Endothelial cell of umbilical vein (primary cell): ENCODE measurements around the gene PAPPA2. TPM values are rescaled to one million over a fixed set of nuclear protein-coding genes. Genes with fewer than 3 reads are reported as not detected.

Source experiments
- BruUV-seq: library from RNA; stranded (reverse); fragments of 400-500 nt; replicated peaks from 2 replicates; lab custom pipeline; 2021; lab: Mats Ljungman, UMichigan
- CTCF ChIA-PET: fragments of 300-600, 350-600 bp; sonication (Branson Sonifier 250); formaldehyde crosslinking; loops from one replicate; lab custom pipeline; 2021; ENCODE audit warnings: antibody characterized with exemption, inconsistent platforms; lab: Charles Lee
- POLR2A ChIA-PET: fragments of 300-600, 350-600 bp; sonication (Branson Sonifier 250); formaldehyde crosslinking; loops from one replicate; lab custom pipeline; 2021; ENCODE audit warnings: antibody characterized with exemption, inconsistent platforms; lab: Charles Lee
- DNase-seq: peaks from one replicate; pipeline ENCODE4 v3.0.0-alpha.2; 2011; ENCODE audit warnings: low read depth, low spot score
- FAIRE-seq: peaks from 2 replicates; lab custom pipeline; 2011; peaks lifted over from hg19 to GRCh38; lab: Jason Lieb, UNC
- H2AFZ ChIP-seq: 2 replicates; pipeline ENCODE4 v1.6.0; 2012; ENCODE audit warnings: low read depth, low read length, control low read depth, inconsistent platforms
- H3K27ac ChIP-seq: 2 replicates; pipeline ENCODE4 v1.5.1; 2011; ENCODE audit warnings: low read depth, mild to moderate bottlenecking, control low read depth, low read length, moderate library complexity; ENCODE audit not compliant: insufficient read depth
- H3K27me3 ChIP-seq, 2 experiments: 2 replicates each; pipeline versions ENCODE4 v1.6.0 to v1.6.1; 2011; ENCODE audit warnings: low read length in 2 of 2, mixed read lengths in 1 of 2; ENCODE audit not compliant: control insufficient read depth in 2 of 2, insufficient read depth in 2 of 2
- H3K36me3 ChIP-seq, 2 experiments: 2 replicates in 1 of 2; 3 replicates in 1 of 2; pipeline ENCODE4 v1.5.1; 2011; ENCODE audit warnings: low read length in 2 of 2, mild to moderate bottlenecking in 1 of 2, moderate library complexity in 1 of 2; ENCODE audit not compliant: control insufficient read depth in 2 of 2, insufficient read depth in 2 of 2; ENCODE audit errors: extremely low read depth in 1 of 2
- H3K4me1 ChIP-seq: 3 replicates; pipeline ENCODE4 v1.5.1; 2011; ENCODE audit warnings: mild to moderate bottlenecking, low read length; ENCODE audit not compliant: control insufficient read depth, insufficient read depth; ENCODE audit errors: extremely low read depth
- H3K4me2 ChIP-seq: 2 replicates; pipeline ENCODE4 v1.6.1; 2011; ENCODE audit warnings: low read length, control low read depth, mixed read lengths; ENCODE audit not compliant: insufficient read depth
- H3K4me3 ChIP-seq, 3 experiments: fragments of 200-600 bp in 1 of 3; sonication (generic), shearing (Covaris generic) in 1 of 3; replicated peaks in 1 of 3; 2 replicates each; pipeline ENCODE4 v1.5.1; 2011 to 2016; ENCODE audit warnings: control low read depth in 3 of 3, low read length in 3 of 3, mild to moderate bottlenecking in 2 of 3, inconsistent platforms in 1 of 3, low read depth in 1 of 3, moderate library complexity in 1 of 3; ENCODE audit not compliant: insufficient read depth in 1 of 3
- H3K79me2 ChIP-seq: 2 replicates; pipeline ENCODE4 v1.6.0; 2012; ENCODE audit warnings: low read length, inconsistent platforms; ENCODE audit not compliant: control insufficient read depth, insufficient read depth
- H3K9ac ChIP-seq: replicated peaks from 2 replicates; pipeline ENCODE3; 2011; ENCODE audit warnings: low read length, control low read depth; ENCODE audit not compliant: insufficient read depth; ENCODE audit errors: extremely low read depth
- H3K9me1 ChIP-seq: replicated peaks from 3 replicates; pipeline ENCODE4 v1.6.0; 2011; ENCODE audit warnings: mild to moderate bottlenecking, low read length; ENCODE audit not compliant: control insufficient read depth, insufficient read depth; ENCODE audit errors: extremely low read depth
- H3K9me3 ChIP-seq: replicated peaks from 2 replicates; pipeline ENCODE4 v1.5.1; 2012; ENCODE audit warnings: low read length, inconsistent platforms; ENCODE audit not compliant: control insufficient read depth, insufficient read depth
- H4K20me1 ChIP-seq: replicated peaks from 2 replicates; pipeline ENCODE3; 2011; ENCODE audit warnings: mild to moderate bottlenecking, low read length; ENCODE audit not compliant: control insufficient read depth, insufficient read depth; ENCODE audit errors: extremely low read depth
- EZH2 ChIP-seq: IDR thresholded peaks from 2 replicates; pipeline ENCODE4 v1.6.1; 2012; ENCODE audit warnings: borderline replicate concordance, low read depth, mild to moderate bottlenecking, moderate library complexity, low read length, inconsistent platforms; ENCODE audit not compliant: severe bottlenecking
- FOS ChIP-seq: IDR thresholded peaks from 2 replicates; pipeline ENCODE4 v1.6.1; 2011; ENCODE audit warnings: mild to moderate bottlenecking, low read length, moderate library complexity, borderline replicate concordance; ENCODE audit not compliant: insufficient read depth
- GATA2 ChIP-seq: IDR thresholded peaks from 2 replicates; pipeline ENCODE4 v1.7.0; 2011; ENCODE audit warnings: low read depth, mild to moderate bottlenecking, moderate library complexity, mixed read lengths, low read length; ENCODE audit not compliant: insufficient read length, insufficient read depth
- JUN ChIP-seq: IDR thresholded peaks from 2 replicates; pipeline ENCODE4 v1.6.1; 2011; ENCODE audit warnings: borderline replicate concordance, low read depth; ENCODE audit not compliant: insufficient read length, insufficient read depth
- MYC ChIP-seq: IDR thresholded peaks from one replicate; pipeline ENCODE4 v1.6.1; 2011; ENCODE audit warnings: mild to moderate bottlenecking, low read depth, low read length
- POLR2A ChIP-seq: IDR thresholded peaks from 2 replicates; pipeline ENCODE4 v1.6.1; 2012; ENCODE audit warnings: low read depth, mild to moderate bottlenecking, control low read depth, low read length
- POLR2AphosphoS5 ChIP-seq: IDR thresholded peaks from 2 replicates; pipeline ENCODE4 v1.6.1; 2012; ENCODE audit warnings: low read depth, mild to moderate bottlenecking, control low read depth, low read length, moderate library complexity; ENCODE audit not compliant: insufficient read depth
- dilution Hi-C: fragments of 300-500 bp; cut with MboI; formaldehyde crosslinking; loops from one replicate; pipeline ENCODE4 v1.15.0; 2019; ENCODE audit warnings: low sequenced_read_pairs; ENCODE audit not compliant: extremely low pct_ligation_motif_present
- intact Hi-C: fragments of 100-400 bp; cut with micrococcal nuclease; formaldehyde crosslinking; loops from one replicate; pipeline ENCODE4 v1.10.0; 2022
- polyA plus RNA-seq, 4 experiments: library from polyadenylated mRNA; depleted of rRNA in 3 of 4; stranded (reverse) in 3 of 4; unstranded in 1 of 4; fragments of >200 nt; gene quantifications; 2 replicates each; pipeline versions ENCODE4 v1.2.1 to v1.2.3, GENCODE V29; 2011 to 2012; ENCODE audit warnings: missing spikeins in 1 of 4
- total RNA-seq: library from RNA; stranded (reverse); gene quantifications from 2 replicates; pipeline ENCODE4 v1.2.3, GENCODE V29; 2021
- TF ChIP-seq, protein P1 (sequence below): IDR thresholded peaks from 2 replicates; pipeline ENCODE4 v1.6.1; 2011; ENCODE audit not compliant: insufficient read depth, insufficient read length
- TF ChIP-seq, protein P2 (sequence below), 2 donors: IDR thresholded peaks; 1 replicate in 1 of 2; 2 replicates in 1 of 2; pipeline ENCODE4 v1.5.1; 2011; ENCODE audit warnings: low read length in 2 of 2, mild to moderate bottlenecking in 2 of 2, moderate library complexity in 2 of 2, control low read depth in 1 of 2, inconsistent platforms in 1 of 2, low read depth in 1 of 2; ENCODE audit not compliant: insufficient read depth in 1 of 2; ENCODE audit errors: extremely low read depth in 1 of 2

PAPPA2 gene
- total and polyA plus RNA-seq, 2 donors (not counting 3 experiments of a cell fraction or from before 2014, with no cell fraction given), result not detected

DNA sequence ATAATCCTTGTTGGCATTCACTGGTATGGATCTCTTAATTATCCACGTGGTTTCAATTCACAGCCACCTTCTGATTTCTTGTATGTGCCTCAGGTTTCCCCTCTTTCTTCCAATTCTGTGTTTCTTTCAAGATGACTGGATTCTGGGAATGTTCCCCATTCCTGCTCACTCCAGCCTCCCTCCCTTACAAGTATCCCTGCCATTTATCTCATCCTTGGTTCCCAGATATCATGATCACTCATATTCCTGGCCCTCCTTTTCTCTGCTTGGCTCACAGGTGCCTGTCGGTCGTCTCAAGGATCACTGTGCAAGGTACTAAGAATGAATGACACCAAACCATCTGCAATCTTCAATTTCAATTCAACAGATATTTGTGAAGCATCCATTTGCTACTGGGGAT, 422.4 kb downstream of the PAPPA2 start:
- intact Hi-C loops (no loop called here), dilution Hi-C loops (no loop called here)
- CTCF ChIA-PET, result interaction anchor here (1.0 kb wide), 1 partner anchor 1734 kb away, joined by 3 read pairs; no protein-coding TSS in a partner anchor
- no peaks in the 10 kb centered on the region for H3K9me3 ChIP-seq
- no peak for DNase-seq
- POLR2A ChIA-PET, result no interaction called here
- no peak overlapping the region for H3K27ac ChIP-seq
- no peaks in the 10 kb centered on the region for H3K4me1 ChIP-seq
- no TSS peak for BruUV-seq
- no peaks in the 10 kb centered on the region for H4K20me1 ChIP-seq
- H3K27me3 ChIP-seq, result no peaks in the 10 kb centered on the region
- H2AFZ ChIP-seq, result no peak overlapping the region
- H3K9me1 ChIP-seq, result no peaks in the 10 kb centered on the region
- H3K36me3 ChIP-seq, result no peaks in the 10 kb centered on the region
- FAIRE-seq, result no peak
- H3K9ac ChIP-seq, result no peak overlapping the region
- no peaks in the 10 kb centered on the region for H3K79me2 ChIP-seq
- TF ChIP-seq, protein P1, sequence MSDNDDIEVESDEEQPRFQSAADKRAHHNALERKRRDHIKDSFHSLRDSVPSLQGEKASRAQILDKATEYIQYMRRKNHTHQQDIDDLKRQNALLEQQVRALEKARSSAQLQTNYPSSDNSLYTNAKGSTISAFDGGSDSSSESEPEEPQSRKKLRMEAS, result no peak
- no peak for TF ChIP-seq MYC
- TF ChIP-seq, protein P2, sequence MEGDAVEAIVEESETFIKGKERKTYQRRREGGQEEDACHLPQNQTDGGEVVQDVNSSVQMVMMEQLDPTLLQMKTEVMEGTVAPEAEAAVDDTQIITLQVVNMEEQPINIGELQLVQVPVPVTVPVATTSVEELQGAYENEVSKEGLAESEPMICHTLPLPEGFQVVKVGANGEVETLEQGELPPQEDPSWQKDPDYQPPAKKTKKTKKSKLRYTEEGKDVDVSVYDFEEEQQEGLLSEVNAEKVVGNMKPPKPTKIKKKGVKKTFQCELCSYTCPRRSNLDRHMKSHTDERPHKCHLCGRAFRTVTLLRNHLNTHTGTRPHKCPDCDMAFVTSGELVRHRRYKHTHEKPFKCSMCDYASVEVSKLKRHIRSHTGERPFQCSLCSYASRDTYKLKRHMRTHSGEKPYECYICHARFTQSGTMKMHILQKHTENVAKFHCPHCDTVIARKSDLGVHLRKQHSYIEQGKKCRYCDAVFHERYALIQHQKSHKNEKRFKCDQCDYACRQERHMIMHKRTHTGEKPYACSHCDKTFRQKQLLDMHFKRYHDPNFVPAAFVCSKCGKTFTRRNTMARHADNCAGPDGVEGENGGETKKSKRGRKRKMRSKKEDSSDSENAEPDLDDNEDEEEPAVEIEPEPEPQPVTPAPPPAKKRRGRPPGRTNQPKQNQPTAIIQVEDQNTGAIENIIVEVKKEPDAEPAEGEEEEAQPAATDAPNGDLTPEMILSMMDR (IDR thresholded peaks at IDR 0.05; ENCODE audit: extremely low read depth in 1 of 2, insufficient read depth in 1 of 2, low read depth in 1 of 2, low read length in 2 of 2), result no peak
- TF ChIP-seq GATA2, result no peak
- no peak for TF ChIP-seq POLR2A
- no peak for TF ChIP-seq EZH2
- no peak for TF ChIP-seq JUN
- TF ChIP-seq FOS, result no peak
- TF ChIP-seq POLR2AphosphoS5, result no peak
- H3K4me2 ChIP-seq, result no peak overlapping the region
- no peak overlapping the region for H3K4me3 ChIP-seq
